Stimulated activated CD4-positive, alpha-beta T cell treated with anti-CD3 and anti-CD28 coated beads, Interleukin-15, amount 100 ng/mL, for 24 hours (primary cell): ENCODE measurements around the gene UBE2J2.

Experiments
- DNase-seq: peaks from one replicate; pipeline ENCODE4 v3.0.0-alpha.2; 2020

UBE2J2 gene

DNA sequence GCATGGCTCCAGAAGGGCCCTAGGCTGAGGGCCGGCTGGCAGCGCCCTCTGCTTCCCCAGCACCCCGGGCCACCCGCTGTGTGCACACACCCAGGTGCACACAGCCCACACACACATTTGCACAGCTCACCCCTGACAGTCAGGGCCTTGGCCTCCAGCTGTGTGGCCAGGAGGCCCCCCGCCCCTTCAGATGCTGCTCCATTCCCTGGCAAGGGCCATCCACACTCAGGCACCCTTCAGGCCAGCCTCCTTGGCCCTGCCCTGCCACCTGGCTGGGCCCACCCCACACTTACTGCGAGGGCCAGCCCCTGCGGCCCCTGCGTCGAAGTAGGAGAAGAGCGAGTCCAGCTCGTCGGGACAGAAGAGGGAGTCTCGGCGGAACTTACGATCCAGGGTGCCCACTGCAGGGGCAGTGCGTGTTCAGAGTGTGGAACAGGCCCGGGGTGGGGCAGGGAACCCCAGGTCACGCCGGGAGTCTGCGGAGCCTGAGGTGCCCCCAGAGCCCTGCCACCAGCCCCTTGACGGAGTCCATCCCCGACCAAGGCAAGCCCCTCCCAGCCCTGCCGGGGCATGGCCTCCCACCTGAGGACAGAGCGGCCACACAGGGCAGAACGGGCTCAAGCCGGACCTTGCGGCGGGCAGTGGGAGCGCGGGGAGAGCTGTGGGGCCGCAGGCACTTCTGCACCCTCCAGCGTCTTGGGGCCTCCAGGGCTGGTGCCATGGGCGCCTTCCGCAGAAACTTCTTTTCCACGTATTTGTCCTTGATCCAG, 21.7 kb upstream of the UBE2J2 start:
- no peak for DNase-seq

DNA sequence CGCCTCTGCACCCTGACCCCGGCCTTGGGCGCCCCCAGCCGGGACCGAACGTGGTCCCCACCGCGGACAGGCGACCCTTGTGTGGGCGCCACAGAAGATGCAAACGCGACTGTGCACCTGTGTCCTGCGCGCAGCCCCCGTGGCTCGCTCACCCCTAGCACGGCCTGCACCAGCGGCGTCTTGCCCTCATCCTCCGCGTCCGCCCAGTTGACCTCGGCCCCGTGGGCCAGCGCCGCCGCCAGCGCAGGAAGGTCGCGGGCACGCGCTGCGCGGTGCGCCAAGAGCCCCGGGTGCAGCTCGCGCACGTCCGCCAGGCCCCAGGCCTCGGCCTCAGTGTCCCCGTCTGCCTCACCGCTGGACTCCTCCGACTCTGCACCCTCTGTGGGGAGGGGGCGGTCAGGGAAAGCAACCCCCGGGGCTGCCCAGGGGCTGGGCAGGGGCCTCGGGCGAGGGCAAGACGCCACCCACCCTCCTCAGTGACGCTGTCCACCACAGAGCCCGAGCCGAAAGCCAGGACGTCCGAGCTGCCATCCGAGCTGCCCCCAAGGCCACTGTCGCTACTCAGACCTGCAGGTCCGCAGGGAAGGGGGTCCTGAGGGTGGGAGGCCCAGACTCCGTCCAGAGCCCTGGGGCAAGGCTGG, 20.7 kb upstream of the UBE2J2 start:
- DNase-seq: no peak

DNA sequence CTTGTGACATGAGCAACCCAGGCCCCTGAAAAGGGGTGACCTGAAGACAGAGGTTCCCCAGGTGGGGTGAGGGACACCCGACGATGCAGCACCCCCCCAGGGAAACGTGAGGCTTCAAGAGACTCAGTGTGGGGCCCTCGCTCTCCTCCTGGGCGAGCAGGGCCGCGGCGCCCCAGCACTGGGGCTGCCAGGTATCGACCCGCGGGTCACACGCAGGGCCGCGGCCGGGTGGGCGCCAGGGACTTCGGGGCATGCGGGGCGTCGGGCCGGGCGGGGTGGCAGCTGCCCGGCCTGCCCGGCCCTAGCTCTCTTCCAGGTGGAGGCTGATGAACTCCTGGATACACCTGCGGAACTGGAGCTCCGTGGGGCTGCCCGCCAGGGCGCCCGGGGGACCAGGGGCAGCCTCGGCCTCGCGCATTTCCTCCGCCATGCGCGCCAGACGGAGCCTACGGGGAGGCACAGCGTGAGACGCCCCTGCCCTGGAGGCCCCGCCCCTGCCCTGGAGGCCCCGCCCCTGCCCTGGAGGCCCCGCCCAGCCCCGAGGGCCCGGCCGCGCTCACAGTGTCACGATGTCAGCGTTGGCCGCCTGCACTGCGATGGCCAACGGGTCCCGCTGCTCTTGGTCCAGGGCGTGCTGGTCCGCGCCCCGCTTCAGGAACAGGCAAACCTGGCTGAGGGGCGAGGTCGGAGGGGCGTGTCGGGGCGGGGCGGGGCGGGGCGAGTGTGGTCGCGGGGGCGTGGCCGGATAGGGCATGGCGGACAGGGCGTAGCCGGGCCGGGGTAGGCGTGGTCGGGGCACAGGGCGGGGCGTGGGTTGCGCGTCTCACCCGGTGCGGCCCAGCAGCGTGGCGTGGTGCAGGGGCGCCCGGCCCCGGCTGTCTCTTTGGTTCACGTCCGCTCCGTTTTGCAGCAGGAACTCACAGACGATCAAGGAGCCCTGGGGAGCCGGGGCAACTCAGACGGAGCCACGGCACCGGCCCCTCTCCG, 19.9 kb upstream of the UBE2J2 start:
- DNase-seq: no peak

DNA sequence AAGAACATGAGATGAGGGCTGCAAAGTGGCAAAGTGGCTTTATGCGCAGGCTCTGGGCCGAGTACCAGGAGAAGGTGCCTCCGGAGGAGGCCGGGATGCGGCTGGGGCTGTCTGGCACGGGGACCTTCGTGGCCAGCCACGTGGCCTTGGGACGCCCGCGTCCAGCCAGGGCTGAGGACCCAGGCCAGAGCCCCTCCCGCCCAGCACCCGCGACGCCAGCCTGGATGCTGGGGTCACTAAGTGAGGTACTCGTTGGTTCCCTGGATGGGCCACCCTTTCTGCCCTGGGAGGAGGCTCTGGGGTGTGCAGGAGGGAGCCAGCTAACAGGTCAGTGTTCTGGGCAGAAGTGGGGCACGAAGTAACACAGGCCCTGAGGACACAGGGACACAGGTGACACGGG, 19.2 kb upstream of the UBE2J2 start:
- no peak for DNase-seq

DNA sequence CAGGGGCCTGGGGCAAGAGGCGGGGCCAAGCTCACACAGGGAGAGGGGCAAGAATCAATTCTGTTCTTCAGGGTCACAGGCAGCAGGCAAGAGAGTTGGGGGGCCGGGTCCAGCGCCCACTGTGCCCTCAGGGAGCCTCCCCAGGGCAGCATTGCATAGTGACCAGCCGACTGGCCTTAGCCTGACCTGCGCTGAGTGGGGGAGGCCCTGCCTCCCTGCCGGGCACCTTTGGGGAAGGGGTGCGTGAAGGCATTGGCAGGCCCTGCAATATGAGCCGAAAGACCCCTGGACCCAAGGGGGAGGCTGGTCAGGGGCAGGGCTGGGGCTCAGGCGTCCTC, 18.8 kb upstream of the UBE2J2 start:
- no peak for DNase-seq

DNA sequence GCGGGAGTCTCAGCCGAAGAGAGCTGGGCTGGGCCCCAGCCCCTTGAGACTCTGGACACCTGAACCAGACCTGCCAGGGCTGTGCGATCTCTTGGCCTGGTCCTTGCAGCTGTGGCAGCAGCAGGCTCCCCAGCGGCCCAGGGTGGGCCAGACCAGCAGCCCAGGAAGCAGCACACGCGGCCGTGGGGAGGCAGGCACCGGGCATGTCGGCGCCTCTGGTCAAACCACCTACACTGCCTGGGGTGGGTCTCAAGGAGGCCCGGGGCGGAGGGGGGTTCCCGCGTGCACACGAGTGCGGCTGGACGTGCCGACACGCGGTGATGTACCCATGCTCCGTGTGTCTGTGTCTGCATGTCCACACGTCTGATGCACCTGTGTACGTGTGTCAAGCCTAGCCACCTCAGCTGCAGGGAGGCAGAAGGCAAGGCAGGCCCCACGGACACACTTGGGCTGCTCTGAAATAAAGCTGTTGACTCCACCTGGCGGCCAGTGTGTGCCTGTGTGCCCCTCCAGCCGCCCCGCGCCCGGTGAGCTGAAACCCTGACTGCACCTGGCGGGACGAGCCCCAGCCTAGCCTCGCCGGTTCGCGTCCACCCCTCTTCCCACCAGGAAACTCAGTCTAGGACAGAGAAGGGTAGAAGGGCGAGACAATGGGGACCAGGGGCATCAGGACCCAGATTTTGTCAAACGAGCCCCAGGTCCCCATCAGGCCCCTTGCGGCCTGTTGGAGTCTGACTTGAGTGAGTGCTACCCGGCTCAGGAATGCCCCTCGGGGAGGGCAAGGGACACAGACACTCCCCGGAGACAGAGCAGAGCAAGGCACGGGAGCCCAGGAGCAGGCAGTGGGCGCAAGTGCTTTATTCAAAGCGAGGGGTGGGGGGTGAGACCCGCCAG, 18.1 kb upstream of the UBE2J2 start:
- DNase-seq: peak; percentile 75

DNA sequence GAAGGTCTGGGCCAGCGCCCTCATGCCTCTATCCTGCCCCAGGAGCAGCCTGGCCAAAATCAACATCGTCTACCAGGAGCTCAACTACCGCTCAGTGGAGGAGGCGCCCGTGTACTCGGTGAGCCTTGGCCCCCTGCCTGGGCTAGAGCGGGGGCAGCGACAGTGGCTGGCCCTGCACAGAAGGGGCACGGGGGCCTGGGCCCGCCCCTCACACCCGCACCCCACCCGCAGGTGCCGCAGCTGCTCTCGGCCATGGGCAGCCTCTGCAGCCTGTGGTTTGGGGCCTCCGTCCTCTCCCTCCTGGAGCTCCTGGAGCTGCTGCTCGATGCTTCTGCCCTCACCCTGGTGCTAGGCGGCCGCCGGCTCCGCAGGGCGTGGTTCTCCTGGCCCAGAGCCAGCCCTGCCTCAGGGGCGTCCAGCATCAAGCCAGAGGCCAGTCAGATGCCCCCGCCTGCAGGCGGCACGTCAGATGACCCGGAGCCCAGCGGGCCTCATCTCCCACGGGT, 17.4 kb upstream of the UBE2J2 start:
- no peak for DNase-seq

DNA sequence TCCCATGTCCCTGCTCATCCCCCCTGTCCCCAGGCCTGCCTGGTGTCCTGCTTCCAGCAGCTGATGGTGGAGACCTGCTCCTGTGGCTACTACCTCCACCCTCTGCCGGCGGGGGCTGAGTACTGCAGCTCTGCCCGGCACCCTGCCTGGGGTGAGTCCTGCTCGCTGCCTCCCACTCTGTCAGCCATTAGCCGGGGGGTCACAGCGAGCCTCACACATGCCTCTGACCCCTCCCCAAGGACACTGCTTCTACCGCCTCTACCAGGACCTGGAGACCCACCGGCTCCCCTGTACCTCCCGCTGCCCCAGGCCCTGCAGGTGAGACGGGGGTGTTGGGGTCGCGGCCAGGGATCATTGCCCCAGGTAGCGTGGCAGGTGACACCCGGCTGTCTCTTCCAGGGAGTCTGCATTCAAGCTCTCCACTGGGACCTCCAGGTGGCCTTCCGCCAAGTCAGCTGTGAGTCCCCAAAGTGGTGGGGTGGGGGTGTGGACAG, 16.6 kb upstream of the UBE2J2 start:
- DNase-seq: peak; percentile 76

DNA sequence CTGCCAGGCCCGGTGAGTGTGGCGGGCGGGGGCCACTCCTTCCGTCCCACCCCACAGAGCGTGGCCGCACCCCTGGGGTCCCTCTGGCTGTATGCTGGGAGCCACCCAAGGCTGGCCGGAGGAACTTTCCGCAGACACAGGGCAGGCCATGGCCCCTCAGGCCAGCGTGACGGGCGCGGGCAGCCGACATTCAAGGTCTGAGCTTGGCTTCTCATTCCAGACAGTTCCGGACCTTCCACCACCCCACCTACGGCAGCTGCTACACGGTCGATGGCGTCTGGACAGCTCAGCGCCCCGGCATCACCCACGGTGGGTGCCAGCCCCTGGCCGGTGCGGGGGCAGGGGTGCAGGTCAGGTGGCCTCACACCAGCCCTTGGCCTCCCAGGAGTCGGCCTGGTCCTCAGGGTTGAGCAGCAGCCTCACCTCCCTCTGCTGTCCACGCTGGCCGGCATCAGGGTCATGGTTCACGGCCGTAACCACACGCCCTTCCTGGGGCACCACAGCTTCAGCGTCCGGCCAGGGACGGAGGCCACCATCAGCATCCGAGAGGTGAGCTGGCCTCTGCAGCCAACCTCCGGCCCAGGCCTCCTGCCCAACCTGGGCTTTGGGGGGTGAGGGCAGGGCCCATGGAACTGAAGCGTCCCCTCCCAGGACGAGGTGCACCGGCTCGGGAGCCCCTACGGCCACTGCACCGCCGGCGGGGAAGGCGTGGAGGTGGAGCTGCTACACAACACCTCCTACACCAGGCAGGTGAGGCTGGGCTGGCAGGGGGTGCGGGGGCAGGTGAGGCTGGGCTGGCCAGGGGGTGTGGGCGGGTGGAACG, 13.8 kb upstream of the UBE2J2 start:
- DNase-seq: no peak

DNA sequence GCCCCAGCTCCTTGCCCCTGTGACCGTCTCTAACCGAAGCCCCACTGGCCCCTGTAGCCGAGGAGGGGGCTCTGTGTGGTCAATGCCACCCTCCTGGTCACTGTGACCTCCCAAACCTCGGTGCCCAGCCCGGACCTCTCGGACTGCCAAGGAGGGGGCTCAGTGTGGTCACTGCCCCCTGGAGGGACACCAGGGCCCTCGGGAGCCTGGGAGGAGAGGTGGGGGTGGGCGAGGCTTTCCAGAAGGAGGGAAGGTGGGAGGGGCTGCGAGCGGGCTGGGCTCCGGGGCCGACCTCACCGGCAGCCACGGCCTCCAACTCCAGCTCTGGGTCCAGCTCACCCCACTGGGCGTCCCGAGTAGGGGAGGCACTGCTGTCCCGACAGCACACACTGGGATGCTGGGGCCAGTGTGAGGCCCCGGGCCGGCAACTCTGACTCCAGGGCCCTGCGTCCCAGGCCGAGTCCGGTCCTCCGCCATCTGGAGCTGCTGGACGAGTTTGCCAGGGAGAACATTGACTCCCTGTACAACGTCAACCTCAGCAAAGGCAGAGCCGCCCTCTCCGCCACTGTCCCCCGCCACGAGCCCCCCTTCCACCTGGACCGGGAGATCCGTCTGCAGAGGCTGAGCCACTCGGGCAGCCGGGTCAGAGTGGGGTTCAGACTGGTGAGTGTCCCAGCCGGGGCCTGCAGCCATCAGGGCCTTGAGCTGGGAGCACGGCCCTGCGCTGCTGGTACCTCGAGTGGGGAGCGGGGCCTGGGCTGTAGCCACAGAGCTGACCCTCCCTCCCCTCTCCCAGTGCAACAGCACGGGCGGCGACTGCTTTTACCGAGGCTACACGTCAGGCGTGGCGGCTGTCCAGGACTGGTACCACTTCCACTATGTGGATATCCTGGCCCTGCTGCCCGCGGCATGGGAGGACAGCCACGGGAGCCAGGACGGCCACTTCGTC, 12.9 kb upstream of the UBE2J2 start:
- no peak for DNase-seq

DNA sequence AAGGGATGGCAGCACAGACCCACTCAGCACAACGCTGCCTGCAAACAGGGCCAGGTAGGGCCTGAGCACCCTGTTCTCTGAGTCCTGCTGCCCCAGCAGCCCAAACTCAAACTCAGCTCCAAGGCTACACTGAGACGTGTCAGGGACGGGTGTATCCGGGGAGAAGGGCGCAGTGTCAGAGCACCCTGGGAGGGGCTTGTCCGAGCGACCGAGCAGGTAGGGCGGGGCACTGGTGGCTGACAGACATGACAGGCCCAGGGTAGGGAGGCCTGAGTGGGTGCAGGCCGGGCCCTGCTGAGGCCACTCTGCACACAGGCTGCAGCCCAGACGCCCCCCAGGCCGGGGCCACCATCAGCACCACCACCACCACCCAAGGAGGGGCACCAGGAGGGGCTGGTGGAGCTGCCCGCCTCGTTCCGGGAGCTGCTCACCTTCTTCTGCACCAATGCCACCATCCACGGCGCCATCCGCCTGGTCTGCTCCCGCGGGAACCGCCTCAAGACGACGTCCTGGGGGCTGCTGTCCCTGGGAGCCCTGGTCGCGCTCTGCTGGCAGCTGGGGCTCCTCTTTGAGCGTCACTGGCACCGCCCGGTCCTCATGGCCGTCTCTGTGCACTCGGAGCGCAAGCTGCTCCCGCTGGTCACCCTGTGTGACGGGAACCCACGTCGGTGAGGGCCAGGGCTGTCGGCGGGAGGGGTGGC, 12.1 kb upstream of the UBE2J2 start:
- DNase-seq: no peak

DNA sequence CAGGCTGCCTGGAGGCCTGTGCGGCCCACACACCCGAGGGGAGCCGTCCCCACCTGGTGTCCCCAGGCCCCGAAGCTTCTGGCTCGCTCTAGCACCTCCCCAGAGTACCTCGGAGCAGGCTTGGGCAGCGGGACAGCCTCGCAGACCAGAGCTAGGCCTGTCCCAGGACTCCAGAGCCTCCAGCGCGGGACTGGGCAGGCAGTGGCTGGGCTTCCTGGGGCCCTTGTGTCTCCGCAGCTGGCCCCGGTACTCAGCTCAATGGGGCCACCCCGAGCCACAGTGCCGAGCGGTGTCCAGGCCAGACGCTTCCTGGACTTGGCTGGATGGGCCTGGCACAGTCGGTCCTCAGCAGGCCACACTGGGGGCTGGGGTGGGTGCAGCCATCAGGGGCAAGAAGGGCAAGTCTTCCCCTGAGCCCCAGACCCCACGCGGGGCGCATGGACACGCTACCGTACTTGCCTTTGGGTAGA, 11.5 kb upstream of the UBE2J2 start:
- DNase-seq: no peak

DNA sequence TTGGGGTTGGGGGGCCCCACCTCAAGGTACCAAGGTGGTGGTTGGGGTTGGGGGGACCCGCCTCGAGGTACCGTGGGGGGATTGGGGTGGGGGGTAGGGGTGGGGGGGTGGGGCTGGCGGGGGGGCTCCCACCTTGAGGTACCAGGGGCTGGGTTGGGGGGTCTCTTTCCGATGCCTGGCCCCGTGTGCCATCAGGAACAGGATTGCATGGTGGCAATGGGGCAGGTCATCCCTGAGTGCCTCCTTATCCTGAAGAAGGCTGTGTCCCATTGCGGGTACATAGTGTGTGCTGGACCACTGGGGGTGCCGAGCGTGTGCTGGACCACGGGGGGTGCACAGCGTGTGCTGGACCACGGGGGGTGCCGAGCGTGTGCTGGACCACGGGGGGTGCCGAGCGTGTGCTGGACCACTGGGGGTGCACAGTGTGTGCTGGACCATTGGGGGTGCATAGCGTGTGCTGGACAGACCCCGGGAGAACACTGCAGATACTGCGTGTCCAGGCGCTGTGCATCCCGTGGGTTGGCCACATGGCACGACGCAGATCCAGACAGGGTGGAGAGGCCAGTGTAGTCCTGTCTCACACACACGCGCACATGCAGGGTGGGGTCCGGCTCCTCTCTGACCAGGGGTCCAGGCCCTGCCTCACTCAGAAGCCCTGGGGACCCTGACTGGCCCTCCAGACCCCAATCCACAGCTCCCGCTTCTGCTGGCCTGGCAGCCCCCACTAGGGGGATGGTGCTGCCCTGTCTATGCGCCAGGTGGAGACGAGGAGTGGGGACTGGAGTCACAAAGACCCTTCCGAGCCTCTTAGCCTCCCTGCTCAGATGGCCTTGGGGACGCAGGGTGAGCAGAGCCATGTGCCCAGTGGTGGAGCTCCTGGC, 10.8 kb upstream of the UBE2J2 start:
- no peak for DNase-seq

DNA sequence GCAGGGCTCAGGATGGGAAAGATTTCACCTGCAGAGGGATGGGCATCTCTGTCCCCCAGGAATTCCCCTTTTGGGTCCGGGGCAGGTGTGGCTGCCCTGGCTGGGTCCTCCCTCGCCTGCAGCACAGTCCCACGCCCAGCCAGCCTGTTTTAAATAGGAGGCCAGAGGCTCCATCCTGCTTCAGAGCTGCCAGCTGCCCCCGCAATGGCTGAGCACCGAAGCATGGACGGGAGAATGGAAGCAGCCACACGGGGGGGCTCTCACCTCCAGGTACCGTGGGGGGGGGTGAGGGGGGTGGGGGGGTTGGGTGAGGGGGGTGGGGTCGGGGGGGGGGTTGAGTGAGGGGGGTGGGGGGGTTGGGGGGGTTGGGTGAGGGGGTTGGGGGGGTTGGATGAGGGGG, 10.2 kb upstream of the UBE2J2 start:
- DNase-seq: no peak

DNA sequence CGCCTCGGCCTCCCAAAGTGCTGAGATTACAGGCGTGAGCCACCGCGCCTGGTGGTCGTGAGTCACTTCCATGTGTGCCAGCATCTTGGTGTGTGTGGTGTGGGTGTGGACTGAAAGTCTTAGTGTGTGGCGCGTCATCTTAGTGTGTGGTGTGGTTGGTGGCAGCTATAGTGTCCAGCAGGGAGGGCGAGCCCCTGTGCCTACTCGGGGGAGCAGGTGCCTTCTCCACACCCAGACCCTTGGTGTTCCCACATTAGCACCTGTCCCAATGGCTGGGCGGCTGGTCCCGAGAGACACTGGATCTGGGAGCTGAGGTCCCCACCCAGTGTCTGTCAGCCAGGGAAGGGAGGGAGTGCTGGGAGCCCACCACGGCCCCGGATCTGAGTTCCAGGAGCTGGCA, 9.3 kb upstream of the UBE2J2 start:
- DNase-seq: peak; percentile 51

DNA sequence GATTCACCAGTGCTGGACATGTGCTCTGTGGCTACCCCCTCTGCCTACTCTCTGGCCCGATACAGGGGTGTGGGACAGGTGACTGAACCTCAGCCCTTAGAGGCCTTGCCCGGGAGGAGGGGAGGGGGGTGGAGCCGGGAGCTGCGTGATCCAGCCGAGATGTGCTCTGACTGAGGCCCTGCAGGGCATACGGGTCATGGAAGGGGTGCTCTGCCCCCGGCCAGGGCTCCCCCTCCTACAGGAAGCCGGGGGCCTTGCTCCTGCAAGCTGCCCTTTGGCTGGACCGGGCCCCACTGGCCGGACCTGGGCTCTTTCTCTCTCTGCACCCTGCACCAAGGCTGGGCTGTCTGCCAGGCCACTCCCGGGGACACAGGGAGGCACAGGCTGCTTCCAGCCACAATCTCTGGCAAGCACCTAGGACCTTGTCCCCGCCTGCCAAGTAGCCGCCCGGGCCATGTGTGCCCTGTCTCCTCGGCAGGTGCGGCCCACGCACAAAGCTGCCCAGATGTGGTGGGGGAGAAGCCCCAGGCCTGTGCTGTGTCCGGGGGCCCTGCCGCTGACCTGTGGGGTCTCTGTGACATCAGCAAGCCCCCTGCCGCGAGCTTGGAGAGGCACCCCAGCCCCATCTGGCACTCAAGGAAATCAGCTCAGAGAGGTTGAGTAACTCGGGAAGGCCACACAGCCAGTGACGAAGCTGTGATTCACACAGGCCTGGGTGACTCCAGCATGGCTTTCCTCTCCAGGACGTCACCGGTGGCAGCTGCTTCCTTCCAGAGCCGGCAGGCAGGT, 8.1 kb upstream of the UBE2J2 start:
- DNase-seq: peak; percentile 46

DNA sequence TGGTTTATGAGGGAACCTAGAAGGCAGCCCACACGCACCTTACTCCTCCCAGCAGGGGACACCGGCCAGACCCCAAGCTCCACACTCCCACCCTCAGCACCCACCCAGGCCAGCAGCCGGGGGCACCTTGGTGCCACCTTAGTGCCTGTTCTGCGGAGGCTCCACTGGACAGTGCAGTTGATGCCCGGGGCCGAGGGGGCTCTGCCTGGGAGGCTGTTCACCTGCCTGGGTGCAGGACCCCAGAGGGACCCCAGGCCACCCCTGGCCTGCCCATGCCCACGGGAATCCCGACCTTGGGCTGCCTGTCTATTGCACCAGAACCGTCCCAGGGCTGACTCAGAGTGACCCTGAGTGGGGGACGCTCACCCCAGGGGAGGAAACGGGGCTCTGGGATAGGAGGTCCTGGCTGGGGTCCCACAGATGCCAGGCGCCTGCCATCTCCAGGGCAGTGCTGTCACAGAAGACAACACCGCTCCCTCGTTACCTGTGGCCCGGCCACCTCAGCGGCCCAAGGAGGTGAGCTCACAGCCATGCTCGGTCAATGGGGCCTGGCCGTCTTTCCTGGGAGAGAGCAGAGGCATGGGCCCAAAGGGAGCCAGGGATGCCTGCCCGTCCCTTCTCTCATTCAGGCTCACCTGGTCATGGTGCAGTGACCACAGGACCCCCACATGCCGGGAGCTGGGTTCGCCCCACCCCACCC, 7.3 kb upstream of the UBE2J2 start:
- no peak for DNase-seq
